HepG2 (cell line): ENCODE results near the gene KAZALD1. TPM values are rescaled to one million over a fixed set of nuclear protein-coding genes. Genes with fewer than 3 reads are reported as not detected.
A peak's percentile ranks its signal among the peaks of the same experiment; 100 is the strongest.

Experiments used
- ATF7 ChIP-seq, 2 experiments: fragments of 450-650 bp in 1 of 2; sonication (generic) in 1 of 2; formaldehyde crosslinking in 1 of 2; IDR thresholded peaks; 2 replicates each; pipeline versions ENCODE4 v1.4.0 to v1.6.1; 2016 to 2020; ENCODE audit warnings: antibody characterized with exemption in 1 of 2, mild to moderate bottlenecking in 1 of 2, missing genetic modification reagents in 1 of 2
- CENPBD1 ChIP-seq: sonication (generic); formaldehyde crosslinking; IDR thresholded peaks from 2 replicates; pipeline ENCODE4 v1.8.0; 2022; ENCODE audit warnings: missing genetic modification reagents, low read depth, mild to moderate bottlenecking, borderline replicate concordance
- EED ChIP-seq: sonication (generic); formaldehyde crosslinking; IDR thresholded peaks from 2 replicates; pipeline ENCODE4 v1.5.0; 2020; ENCODE audit warnings: mild to moderate bottlenecking, missing genetic modification reagents
- EP300 ChIP-seq, 3 experiments: sonication (generic) in 1 of 3; formaldehyde crosslinking in 1 of 3; IDR thresholded peaks; 2 replicates each; pipeline versions ENCODE4 v1.5.1 to v1.6.1; 2011 to 2020; ENCODE audit warnings: low read depth in 2 of 3, low read length in 2 of 3, borderline replicate concordance in 1 of 3, improper control_type of control experiment in 1 of 3, mild to moderate bottlenecking in 1 of 3, missing genetic modification reagents in 1 of 3, moderate library complexity in 1 of 3
- FOXM1 ChIP-seq: sonication (generic); formaldehyde crosslinking; IDR thresholded peaks from 2 replicates; pipeline ENCODE4 v1.5.0; 2020; ENCODE audit warnings: missing genetic modification reagents
- HES4 ChIP-seq: sonication (generic); formaldehyde crosslinking; IDR thresholded peaks from 2 replicates; pipeline ENCODE4 v1.9.0; 2021; ENCODE audit warnings: mild to moderate bottlenecking, missing genetic modification reagents, borderline replicate concordance
- MTA1 ChIP-seq: sonication (generic); formaldehyde crosslinking; IDR thresholded peaks from 2 replicates; pipeline ENCODE4 v1.4.0; 2020; ENCODE audit warnings: missing genetic modification reagents, mild to moderate bottlenecking, borderline replicate concordance
- NR2F6 ChIP-seq, 2 experiments: IDR thresholded peaks; 2 replicates each; pipeline ENCODE4 v1.6.1; 2016; ENCODE audit warnings: antibody characterized with exemption in 1 of 2, mild to moderate bottlenecking in 1 of 2
- POLR2G ChIP-seq: fragments of 200-400 bp; formaldehyde crosslinking; IDR thresholded peaks from 2 replicates; pipeline ENCODE4 v1.6.1; 2018; ENCODE audit warnings: mild to moderate bottlenecking, low read depth, low read length, moderate library complexity
- SALL1 ChIP-seq: sonication (generic); formaldehyde crosslinking; IDR thresholded peaks from 2 replicates; pipeline ENCODE4 v1.8.0; 2022; ENCODE audit warnings: mild to moderate bottlenecking, missing genetic modification reagents
- SRSF9 ChIP-seq: fragments of 200-400 bp; formaldehyde crosslinking; IDR thresholded peaks from 2 replicates; pipeline ENCODE4 v1.6.1; 2018; ENCODE audit warnings: borderline replicate concordance, mild to moderate bottlenecking, low read depth, low read length; ENCODE audit not compliant: insufficient read depth, poor library complexity, severe bottlenecking
- ZFYVE20 ChIP-seq: sonication (generic); formaldehyde crosslinking; IDR thresholded peaks from 2 replicates; pipeline ENCODE4 v1.8.0; 2023; ENCODE audit warnings: low read depth, mild to moderate bottlenecking, moderate library complexity, missing genetic modification reagents, borderline replicate concordance
- ZMYM3 ChIP-seq: sonication (generic); formaldehyde crosslinking; IDR thresholded peaks from 2 replicates; pipeline ENCODE4 v1.5.1; 2020; ENCODE audit warnings: mild to moderate bottlenecking, missing genetic modification reagents
- ZNF142 ChIP-seq: sonication (generic); formaldehyde crosslinking; IDR thresholded peaks from 2 replicates; pipeline ENCODE4 v1.4.0; 2020; ENCODE audit warnings: missing genetic modification reagents
- ZNF143 ChIP-seq: sonication (generic); formaldehyde crosslinking; IDR thresholded peaks from 2 replicates; pipeline ENCODE4 v1.4.0; 2020; ENCODE audit warnings: missing genetic modification reagents
- ZNF570 ChIP-seq: sonication (generic); formaldehyde crosslinking; IDR thresholded peaks from 2 replicates; pipeline ENCODE4 v1.4.0; 2020; ENCODE audit warnings: mild to moderate bottlenecking, missing genetic modification reagents, borderline replicate concordance
- ZNF720 ChIP-seq: sonication (generic); formaldehyde crosslinking; IDR thresholded peaks from 2 replicates; pipeline ENCODE4 v1.4.0; 2020; ENCODE audit warnings: missing genetic modification reagents
- ZNF784 ChIP-seq: sonication (generic); formaldehyde crosslinking; IDR thresholded peaks from 2 replicates; pipeline ENCODE4 v1.5.1; 2020; ENCODE audit warnings: missing genetic modification reagents, mild to moderate bottlenecking, borderline replicate concordance
- ZSCAN30 ChIP-seq: sonication (generic); formaldehyde crosslinking; IDR thresholded peaks from 2 replicates; pipeline ENCODE4 v1.5.0; 2020; ENCODE audit warnings: mild to moderate bottlenecking, missing genetic modification reagents
- polyA plus RNA-seq, 8 experiments: library from polyadenylated mRNA; depleted of rRNA in 3 of 8; stranded (reverse) in 7 of 8; unstranded in 1 of 8; fragments of >200 nt; fragmentation: Illumina TruSeq in 4 of 8; extraction: Trizol in 4 of 8; gene quantifications; 2 replicates each; pipeline versions ENCODE4 v1.2.1 to v1.2.3, GENCODE V29; 2011 to 2016; ENCODE audit warnings: low read depth in 4 of 8, missing spikeins in 1 of 8, mixed read lengths in 1 of 8; ENCODE audit not compliant: insufficient read depth in 1 of 8
- total RNA-seq, 5 experiments: library from RNA; depleted of rRNA; stranded (reverse); fragments of >200 nt; fragmentation: Illumina TruSeq; extraction: Trizol; gene quantifications; 2 replicates each; pipeline ENCODE4 v1.2.3, GENCODE V29; 2016; ENCODE audit warnings: low read depth in 1 of 5

The KAZALD1 gene
- total and polyA plus RNA-seq, 2 of the 13 experiments (the other 11 are each of a cell fraction or from before 2014, with no cell fraction given): 16.7 to 27.7 TPM

- TF ChIP-seq ZNF570 (CRISPR knock-in tag) (no peak), FOXM1 (no peak), HES4 (CRISPR knock-in tag) (no peak), ZMYM3 (CRISPR knock-in tag) (0 out of 2 replicates have a peak, but pooled peaks have one; percentile 29), POLR2G (no peak), EED (CRISPR knock-in tag) (no peak), ZSCAN30 (CRISPR knock-in tag) (no peak), ZNF143 (CRISPR knock-in tag) (no peak), SALL1 (CRISPR knock-in tag) (0 out of 2 replicates have a peak, but pooled peaks have one; percentile 20), NR2F6 (IDR thresholded peaks at IDR 0.05) (no peak), NR2F6 (CRISPR knock-in tag; IDR thresholded peaks at IDR 0.05) (no peak), ATF7 (IDR thresholded peaks at IDR 0.05) (no peak), ATF7 (CRISPR knock-in tag; IDR thresholded peaks at IDR 0.05) (no peak), MTA1 (CRISPR knock-in tag) (no peak), EP300 (IDR thresholded peaks at IDR 0.05; ENCODE audit: low read depth in 2 of 2, low read length in 2 of 2) (no peak; a peak in 1 of 4 replicates), EP300 (CRISPR knock-in tag; IDR thresholded peaks at IDR 0.05; ENCODE audit: borderline replicate concordance) (no peak), ZNF784 (no peak), ZFYVE20 (no peak), CENPBD1 (CRISPR knock-in tag) (no peak), SRSF9 (no peak), ZNF720 (CRISPR knock-in tag) (0 out of 2 replicates have a peak, but pooled peaks have one; percentile 7), ZNF142 (no peak)
Measured at GRCh38 chr10:101012525-101013364, 49.0 kb upstream of the KAZALD1 start (continued).
